ENCODE data around the gene ZNF787.
"Not testable (repeated sequence)": the region's sequence is repeated elsewhere in the genome, so short reads cannot be mapped to it uniquely, and the experiment has no call there.

Gene ZNF787

DNA sequence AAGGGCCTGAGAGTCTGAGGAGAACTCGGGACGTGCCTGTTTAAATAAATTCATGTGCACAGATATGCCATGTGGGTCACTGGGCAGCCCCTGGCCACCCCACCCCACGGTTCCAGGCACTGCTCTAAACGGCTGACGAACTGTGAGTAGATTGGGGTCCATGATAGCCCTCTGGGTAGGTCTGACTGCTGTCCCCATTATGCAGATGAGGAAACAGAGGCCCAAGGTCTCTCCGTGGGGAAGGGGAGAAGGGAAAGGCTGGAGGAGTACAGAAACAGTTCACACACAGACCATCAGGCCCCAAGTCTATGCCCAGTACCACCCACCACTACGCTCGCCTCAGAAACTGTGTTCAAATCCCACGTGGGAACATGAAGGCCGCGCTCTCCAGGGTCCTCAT lies 14.1 kb downstream of the ZNF787 start:
- no peaks in the 10 kb centered on the region for H3K9me3 ChIP-seq (ENCODE audit: control insufficient read depth in 2 of 2, low read length in 2 of 2)
- peaks cover 47 to 59% of the 10 kb centered on the region in 2 donors for H3K4me1 ChIP-seq (ENCODE audit: control insufficient read depth in 2 of 2, insufficient read depth in 2 of 2, low read length in 2 of 2)
- H3K27ac ChIP-seq (ENCODE audit: low read depth in 2 of 2, low read length in 2 of 2) = peak overlapping the region; percentile 83 to 88
- H3K36me3 ChIP-seq (ENCODE audit: control insufficient read depth in 2 of 2, insufficient read depth in 2 of 2, low read length in 2 of 2) = peaks cover 0 to 1% of the 10 kb centered on the region in 2 donors
- H3K4me3 ChIP-seq (ENCODE audit: low read length in 2 of 2) = peak overlapping the region in 1 of 2 donors; percentile 45
- no peaks in the 10 kb centered on the region for H3K27me3 ChIP-seq (ENCODE audit: control insufficient read depth in 2 of 2, insufficient read depth in 2 of 2, low read length in 2 of 2)
- peak overlapping the region in 1 of 2 donors; percentile 68 for H3K9ac ChIP-seq (ENCODE audit: low read depth in 1 of 2, low read length in 2 of 2)

DNA sequence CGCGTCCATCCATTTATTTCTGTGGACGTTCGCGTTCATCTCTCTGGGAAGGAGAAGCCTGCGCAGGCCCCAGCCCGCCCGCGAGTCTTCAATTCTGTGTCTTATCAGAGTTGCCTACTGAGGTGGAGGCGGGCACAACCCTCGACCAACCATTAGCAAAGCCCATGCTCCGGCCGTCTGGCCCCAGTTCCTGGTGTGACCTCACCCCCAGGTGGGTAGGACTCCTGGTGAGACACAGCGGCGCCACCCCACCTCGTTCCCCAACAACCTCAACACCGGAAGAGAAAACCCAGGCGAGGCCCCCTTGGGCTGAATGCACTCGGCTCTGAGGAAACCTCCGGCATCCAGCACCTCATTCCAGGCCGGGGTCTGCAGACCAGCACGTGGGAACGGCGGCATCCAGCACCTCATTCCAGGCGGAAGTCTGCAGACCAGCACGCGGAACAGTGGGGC lies 14.7 kb downstream of the ZNF787 start:
- peak overlapping the region; percentile 83 to 88 for H3K27ac ChIP-seq (ENCODE audit: low read depth in 2 of 2, low read length in 2 of 2)
- H3K9ac ChIP-seq (ENCODE audit: low read depth in 1 of 2, low read length in 2 of 2) = peak overlapping the region; percentile 38 to 71

DNA sequence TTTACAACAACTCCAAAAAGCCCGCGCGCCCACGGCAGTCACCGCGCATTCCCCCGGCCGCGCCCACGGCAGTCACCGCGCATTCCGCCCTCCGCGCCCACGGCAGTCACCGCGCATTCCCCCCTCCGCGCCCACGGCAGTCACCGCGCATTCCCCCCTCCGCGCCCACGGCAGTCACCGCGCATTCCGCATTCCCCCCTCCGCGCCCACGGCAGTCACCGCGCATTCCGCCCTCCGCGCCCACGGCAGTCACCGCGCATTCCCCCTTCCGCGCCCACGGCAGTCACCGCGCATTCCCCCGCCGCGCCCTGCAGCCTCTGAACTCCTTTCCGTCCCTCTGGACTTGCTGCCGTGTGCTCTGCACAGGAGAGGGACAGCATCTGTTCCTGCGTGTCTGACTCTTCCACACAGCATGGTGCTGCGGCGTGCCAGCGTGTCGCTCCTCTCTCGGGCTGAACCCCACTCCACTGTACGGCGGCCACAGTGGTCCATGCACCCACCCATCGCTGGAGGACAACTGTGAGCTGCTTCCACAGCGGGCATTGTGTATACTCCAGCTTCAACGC lies 15.2 kb downstream of the ZNF787 start:
- not testable (repeated sequence) for H3K36me3 ChIP-seq (ENCODE audit: control insufficient read depth in 2 of 2, insufficient read depth in 2 of 2, low read length in 2 of 2); H3K9me3 ChIP-seq (ENCODE audit: control insufficient read depth in 2 of 2, low read length in 2 of 2); H3K27me3 ChIP-seq (ENCODE audit: control insufficient read depth in 2 of 2, insufficient read depth in 2 of 2, low read length in 2 of 2)
- Histone ChIP-seq H3K4me1 (ENCODE audit: control insufficient read depth in 2 of 2, insufficient read depth in 2 of 2, low read length in 2 of 2) (peaks cover 36 to 49% of the 10 kb centered on the region in 2 donors), H3K27ac (ENCODE audit: low read depth in 2 of 2, low read length in 2 of 2) (peak overlapping the region; percentile 83 to 88), H3K4me3 (ENCODE audit: low read length in 2 of 2) (peak overlapping the region; percentile 62 to 71), H3K9ac (ENCODE audit: low read depth in 1 of 2, low read length in 2 of 2) (peak overlapping the region; percentile 38 to 71)

More for the DNA sequence above, 14.7 kb downstream of the ZNF787 start:
- Histone ChIP-seq H3K9me3 (ENCODE audit: control insufficient read depth in 2 of 2, low read length in 2 of 2) (no peaks in the 10 kb centered on the region), H3K4me3 (ENCODE audit: low read length in 2 of 2) (peak overlapping the region; percentile 52 to 71), H3K4me1 (ENCODE audit: control insufficient read depth in 2 of 2, insufficient read depth in 2 of 2, low read length in 2 of 2) (peaks cover 41 to 54% of the 10 kb centered on the region in 2 donors), H3K27me3 (ENCODE audit: control insufficient read depth in 2 of 2, insufficient read depth in 2 of 2, low read length in 2 of 2) (no peaks in the 10 kb centered on the region), H3K36me3 (ENCODE audit: control insufficient read depth in 2 of 2, insufficient read depth in 2 of 2, low read length in 2 of 2) (peaks cover 0 to 2% of the 10 kb centered on the region in 2 donors)

DNA sequence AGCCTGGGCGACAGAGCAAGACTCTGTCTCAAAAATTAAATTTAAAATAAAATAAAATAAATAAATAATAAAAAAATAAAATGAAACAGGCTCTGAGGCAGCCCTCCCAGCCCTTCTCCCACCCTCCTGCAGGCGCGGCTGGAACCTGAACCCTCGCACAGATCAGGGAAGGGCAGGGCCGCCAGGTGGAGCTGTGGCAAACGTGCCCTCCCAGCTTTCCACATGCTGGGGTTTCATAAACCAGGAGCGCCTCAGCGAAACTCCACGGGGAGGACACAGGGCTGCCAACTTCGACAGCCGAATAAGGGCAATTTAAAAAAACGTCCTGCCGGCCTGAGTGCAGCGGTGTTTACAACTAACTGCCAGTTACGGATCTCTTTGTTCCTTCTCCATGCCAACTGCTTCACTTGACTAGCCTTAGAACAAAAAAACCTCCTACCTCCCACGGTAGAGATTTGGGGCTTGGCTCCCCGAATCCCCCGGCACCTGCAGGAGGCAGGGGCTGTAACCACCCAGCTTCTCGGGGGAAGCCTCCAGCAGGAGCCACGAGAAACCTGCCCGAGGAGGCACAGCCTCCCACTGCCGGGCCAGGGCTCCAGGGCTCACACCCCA lies 15.9 kb downstream of the ZNF787 start:
- H3K4me1 ChIP-seq (ENCODE audit: control insufficient read depth in 2 of 2, insufficient read depth in 2 of 2, low read length in 2 of 2) = peaks cover 30 to 42% of the 10 kb centered on the region in 2 donors
- H3K9ac ChIP-seq (ENCODE audit: low read depth in 1 of 2, low read length in 2 of 2) = peak overlapping the region; percentile 61 to 71
- no peaks in the 10 kb centered on the region for H3K9me3 ChIP-seq (ENCODE audit: control insufficient read depth in 2 of 2, low read length in 2 of 2)
- no peaks in the 10 kb centered on the region for H3K27me3 ChIP-seq (ENCODE audit: control insufficient read depth in 2 of 2, insufficient read depth in 2 of 2, low read length in 2 of 2)
- H3K36me3 ChIP-seq (ENCODE audit: control insufficient read depth in 2 of 2, insufficient read depth in 2 of 2, low read length in 2 of 2) = peaks cover 7 to 11% of the 10 kb centered on the region in 2 donors
- H3K4me3 ChIP-seq (ENCODE audit: low read length in 2 of 2) = peak overlapping the region; percentile 62 to 65
- peak overlapping the region; percentile 83 to 88 for H3K27ac ChIP-seq (ENCODE audit: low read depth in 2 of 2, low read length in 2 of 2)

DNA sequence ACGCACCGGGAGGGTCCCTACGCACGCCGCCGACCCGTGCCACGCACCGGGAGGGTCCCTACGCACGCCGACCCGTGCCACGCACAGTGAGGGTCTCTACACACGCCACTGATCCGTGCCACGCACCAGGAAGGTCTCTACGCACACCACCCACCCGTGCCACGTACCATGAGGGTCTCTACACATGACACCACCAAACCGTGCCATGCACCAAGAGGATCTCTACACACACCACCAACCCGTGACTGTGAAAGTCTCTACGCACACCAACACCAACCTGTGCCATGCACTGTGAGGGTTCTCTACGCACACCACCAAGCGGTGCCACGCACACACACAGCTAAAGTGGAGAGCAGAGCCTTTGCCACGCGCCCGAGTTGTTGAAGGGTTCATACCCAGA lies 16.7 kb downstream of the ZNF787 start:
- Histone ChIP-seq H3K27me3 (ENCODE audit: control insufficient read depth in 2 of 2, insufficient read depth in 2 of 2, low read length in 2 of 2) (no peaks in the 10 kb centered on the region), H3K36me3 (ENCODE audit: control insufficient read depth in 2 of 2, insufficient read depth in 2 of 2, low read length in 2 of 2) (peaks cover 8 to 11% of the 10 kb centered on the region in 2 donors), H3K9me3 (ENCODE audit: control insufficient read depth in 2 of 2, low read length in 2 of 2) (no peaks in the 10 kb centered on the region), H3K27ac (ENCODE audit: low read depth in 2 of 2, low read length in 2 of 2) (peak overlapping the region in 1 of 2 donors; percentile 16), H3K9ac (ENCODE audit: low read depth in 1 of 2, low read length in 2 of 2) (peak overlapping the region in 1 of 2 donors; percentile 32), H3K4me3 (ENCODE audit: low read length in 2 of 2) (no peak overlapping the region), H3K4me1 (ENCODE audit: control insufficient read depth in 2 of 2, insufficient read depth in 2 of 2, low read length in 2 of 2) (peaks cover 27 to 36% of the 10 kb centered on the region in 2 donors)

DNA sequence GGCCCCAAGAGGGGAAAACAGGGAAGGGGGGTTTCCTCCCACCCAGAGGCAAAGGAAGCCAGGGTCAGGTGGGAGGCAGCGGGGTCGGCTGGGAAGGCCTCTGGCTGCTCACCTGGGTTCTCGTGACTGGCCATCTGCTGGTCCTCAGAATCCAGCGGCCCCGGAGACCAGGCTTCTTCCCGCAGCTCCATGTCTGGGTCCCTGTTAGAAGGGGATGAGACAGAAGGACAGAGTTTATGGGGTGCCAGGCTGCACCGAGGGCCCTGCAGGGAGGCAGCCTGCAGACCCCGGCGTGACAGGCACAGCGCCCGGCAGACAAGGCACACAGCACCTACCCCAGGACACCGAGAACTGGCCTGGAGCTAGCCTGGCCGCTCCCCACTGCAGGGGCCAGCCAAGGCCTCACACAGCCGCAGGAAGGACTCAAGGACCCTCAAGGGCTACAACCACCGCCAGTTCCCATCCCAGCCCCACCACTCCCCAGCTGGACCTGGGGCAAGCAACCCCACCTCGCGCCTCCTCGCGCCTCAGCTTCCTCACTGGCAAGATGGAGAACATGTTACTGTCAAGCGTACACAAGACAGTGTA lies 18.0 kb downstream of the ZNF787 start:
- no peaks in the 10 kb centered on the region for H3K9me3 ChIP-seq (ENCODE audit: control insufficient read depth in 2 of 2, low read length in 2 of 2)
- H3K4me3 ChIP-seq (ENCODE audit: low read length in 2 of 2) = no peak overlapping the region
- peaks cover 15 to 24% of the 10 kb centered on the region in 2 donors for H3K4me1 ChIP-seq (ENCODE audit: control insufficient read depth in 2 of 2, insufficient read depth in 2 of 2, low read length in 2 of 2)
- H3K9ac ChIP-seq (ENCODE audit: low read depth in 1 of 2, low read length in 2 of 2) = no peak overlapping the region
- H3K27me3 ChIP-seq (ENCODE audit: control insufficient read depth in 2 of 2, insufficient read depth in 2 of 2, low read length in 2 of 2) = no peaks in the 10 kb centered on the region
- H3K27ac ChIP-seq (ENCODE audit: low read depth in 2 of 2, low read length in 2 of 2) = no peak overlapping the region
- peaks cover 10 to 13% of the 10 kb centered on the region in 2 donors for H3K36me3 ChIP-seq (ENCODE audit: control insufficient read depth in 2 of 2, insufficient read depth in 2 of 2, low read length in 2 of 2)

DNA sequence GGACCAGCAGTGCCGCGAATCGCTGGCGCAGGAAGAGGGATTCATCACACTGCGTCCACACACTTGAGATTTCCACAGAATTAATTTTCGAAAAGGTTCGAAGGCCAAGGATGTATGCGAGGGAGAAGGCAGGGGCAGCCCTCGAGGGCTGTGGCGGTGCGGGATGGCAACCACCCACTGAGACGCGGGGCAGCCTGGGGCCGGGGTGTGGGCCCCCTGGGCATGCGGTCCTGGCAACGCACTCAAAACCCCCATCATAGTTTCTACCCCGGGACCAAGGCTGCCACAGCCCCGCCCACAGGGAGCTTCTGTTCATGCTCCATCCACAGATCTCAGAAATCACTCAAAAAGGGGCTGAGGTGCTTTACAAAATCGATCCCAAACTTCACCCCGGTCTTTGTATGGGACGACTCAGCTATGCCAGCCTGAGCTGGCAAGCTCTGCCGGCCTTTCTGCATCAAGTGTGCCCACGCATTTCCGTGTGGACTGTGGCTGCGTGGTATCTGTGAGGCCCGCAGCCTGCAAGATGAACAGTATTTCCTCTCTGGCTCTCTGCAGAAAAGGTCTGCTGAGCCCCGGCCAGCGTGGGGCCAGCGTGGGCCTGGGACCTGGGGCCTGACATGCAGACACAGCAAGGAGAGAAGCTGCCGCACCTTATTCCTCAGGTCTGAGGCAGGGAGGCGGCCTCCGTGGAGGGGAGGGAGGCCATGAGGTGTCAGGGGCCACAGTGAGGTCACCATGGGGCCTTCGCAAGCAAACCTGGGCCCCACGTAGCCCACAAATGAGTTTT lies 19.2 kb downstream of the ZNF787 start:
- no peak overlapping the region for H3K4me3 ChIP-seq (ENCODE audit: low read length in 2 of 2)
- H3K9ac ChIP-seq (ENCODE audit: low read depth in 1 of 2, low read length in 2 of 2) = no peak overlapping the region
- peaks cover 17 to 21% of the 10 kb centered on the region in 2 donors for H3K36me3 ChIP-seq (ENCODE audit: control insufficient read depth in 2 of 2, insufficient read depth in 2 of 2, low read length in 2 of 2)
- no peaks in the 10 kb centered on the region for H3K27me3 ChIP-seq (ENCODE audit: control insufficient read depth in 2 of 2, insufficient read depth in 2 of 2, low read length in 2 of 2)
- peaks cover 14 to 15% of the 10 kb centered on the region in 2 donors for H3K4me1 ChIP-seq (ENCODE audit: control insufficient read depth in 2 of 2, insufficient read depth in 2 of 2, low read length in 2 of 2)
- H3K9me3 ChIP-seq (ENCODE audit: control insufficient read depth in 2 of 2, low read length in 2 of 2) = no peaks in the 10 kb centered on the region
- no peak overlapping the region for H3K27ac ChIP-seq (ENCODE audit: low read depth in 2 of 2, low read length in 2 of 2)

DNA sequence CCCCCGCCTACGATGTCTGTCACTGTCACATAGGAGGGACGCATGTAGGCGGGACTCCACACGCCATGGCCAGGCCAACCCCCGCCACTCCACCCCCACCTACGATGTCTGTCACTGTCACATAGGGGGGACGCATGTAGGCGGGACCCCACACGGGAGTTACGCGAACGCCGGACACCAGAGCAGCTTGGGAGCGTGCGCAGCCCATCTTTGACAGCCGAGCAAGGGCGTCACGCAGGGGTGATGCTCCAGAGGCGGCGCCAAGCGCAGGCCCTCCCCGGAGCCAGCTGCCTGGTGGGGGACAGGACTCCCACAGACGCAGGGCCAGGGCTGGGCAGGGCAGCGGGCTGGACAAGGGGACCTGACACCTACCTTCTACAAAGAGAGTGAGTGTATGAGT lies 20.0 kb downstream of the ZNF787 start:
- Histone ChIP-seq H3K4me1 (ENCODE audit: control insufficient read depth in 2 of 2, insufficient read depth in 2 of 2, low read length in 2 of 2) (peaks cover 7 to 8% of the 10 kb centered on the region in 2 donors), H3K9me3 (ENCODE audit: control insufficient read depth in 2 of 2, low read length in 2 of 2) (no peaks in the 10 kb centered on the region), H3K27me3 (ENCODE audit: control insufficient read depth in 2 of 2, insufficient read depth in 2 of 2, low read length in 2 of 2) (no peaks in the 10 kb centered on the region), H3K4me3 (ENCODE audit: low read length in 2 of 2) (no peak overlapping the region), H3K27ac (ENCODE audit: low read depth in 2 of 2, low read length in 2 of 2) (no peak overlapping the region), H3K36me3 (ENCODE audit: control insufficient read depth in 2 of 2, insufficient read depth in 2 of 2, low read length in 2 of 2) (peaks cover 17 to 21% of the 10 kb centered on the region in 2 donors), H3K9ac (ENCODE audit: low read depth in 1 of 2, low read length in 2 of 2) (no peak overlapping the region)

DNA sequence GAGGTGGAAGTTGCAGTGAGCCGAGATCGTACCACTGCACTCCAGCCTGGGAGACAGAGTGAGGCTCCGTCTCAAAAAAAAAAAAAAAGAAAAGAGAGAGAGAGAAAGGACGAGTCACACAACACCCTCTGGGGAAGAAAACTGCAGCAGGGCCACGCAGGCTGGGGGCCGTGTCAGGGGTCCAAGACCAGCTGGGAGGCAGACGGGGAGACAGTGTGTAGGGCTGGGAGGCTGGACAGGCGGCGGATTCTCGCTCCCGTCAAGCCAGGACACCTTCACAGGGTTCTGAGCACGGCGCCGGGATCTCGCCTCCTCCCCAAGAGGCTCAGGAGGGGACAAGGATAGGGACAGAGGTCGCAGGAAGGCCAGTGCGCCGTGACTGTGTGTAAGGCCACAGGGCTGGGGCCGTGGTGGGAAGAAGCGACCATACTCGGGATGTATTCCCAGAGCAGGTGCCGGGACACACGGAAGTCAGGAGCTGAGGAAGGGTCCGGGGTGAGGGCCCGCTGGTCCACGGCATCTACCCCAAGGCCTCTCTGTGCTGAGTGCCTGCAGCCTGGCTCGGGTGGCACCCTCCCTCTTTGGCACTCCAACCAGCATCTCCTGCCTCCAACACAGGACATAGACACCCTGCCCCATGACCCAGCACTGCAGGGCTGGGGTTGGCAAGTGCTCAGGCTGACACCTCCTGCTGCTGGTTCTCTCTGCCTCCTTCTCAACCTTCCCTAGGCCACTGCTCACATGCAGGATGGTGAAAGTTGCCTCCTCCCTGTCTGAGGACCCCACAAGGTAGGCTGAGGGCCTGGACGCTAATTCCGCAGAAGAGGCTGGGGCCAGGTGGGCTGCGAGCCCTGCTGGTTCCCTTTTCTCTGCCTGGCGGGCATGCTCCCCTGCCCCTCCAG lies 21.2 kb downstream of the ZNF787 start:
- Histone ChIP-seq H3K9ac (ENCODE audit: low read depth in 1 of 2, low read length in 2 of 2) (no peak overlapping the region), H3K36me3 (ENCODE audit: control insufficient read depth in 2 of 2, insufficient read depth in 2 of 2, low read length in 2 of 2) (peaks cover 23 to 29% of the 10 kb centered on the region in 2 donors), H3K27me3 (ENCODE audit: control insufficient read depth in 2 of 2, insufficient read depth in 2 of 2, low read length in 2 of 2) (no peaks in the 10 kb centered on the region), H3K4me3 (ENCODE audit: low read length in 2 of 2) (no peak overlapping the region), H3K4me1 (ENCODE audit: control insufficient read depth in 2 of 2, insufficient read depth in 2 of 2, low read length in 2 of 2) (peaks cover 0 to 3% of the 10 kb centered on the region in 2 donors), H3K9me3 (ENCODE audit: control insufficient read depth in 2 of 2, low read length in 2 of 2) (no peaks in the 10 kb centered on the region), H3K27ac (ENCODE audit: low read depth in 2 of 2, low read length in 2 of 2) (no peak overlapping the region)

Measured in mucosa of rectum (tissue), 2 donors.